ENCODE results near the gene SLX1A. TPM values are rescaled to one million over a fixed set of nuclear protein-coding genes. Genes with fewer than 3 reads are reported as not detected.
A peak's percentile ranks its signal among the peaks of the same experiment; 100 is the strongest.
"Not testable (repeated sequence)": the region's sequence is repeated elsewhere in the genome, so short reads cannot be mapped to it uniquely, and the experiment has no call there.

The SLX1A gene
- total RNA-seq, 1 experiment from 2014 or later = 14.3 TPM

GRCh38 chr16:30217082-30217481, 23.4 kb downstream of the SLX1A start:
- DNase-seq (ENCODE audit: low read depth in 1 of 2, low spot score in 2 of 2) = peak in 1 of 2 experiments; percentile 41
- not testable (repeated sequence) for H3K27me3 ChIP-seq (replicated peaks); H3K36me3 ChIP-seq; H3K27ac ChIP-seq; H3K9me3 ChIP-seq (replicated peaks); H3K4me1 ChIP-seq (replicated peaks); H3K4me3 ChIP-seq

Other genes with a start within 250 kb of the SLX1A start
- 86.2 and 143 TPM in 2 replicates for gene TMEM219, start 231.8 kb upstream of the SLX1A start, total RNA-seq (2014; rRNA removed; shearing (Covaris generic))
- 55.7 and 65.8 TPM in 2 replicates for gene TAOK2, start 220.0 kb upstream of the SLX1A start, total RNA-seq (2014; rRNA removed; shearing (Covaris generic))
- 20.3 and 28.0 TPM in 2 replicates for gene HIRIP3, start 198.3 kb upstream of the SLX1A start, total RNA-seq (2014; rRNA removed; shearing (Covaris generic))
- gene INO80E, start 197.6 kb upstream of the SLX1A start, total RNA-seq (2014; rRNA removed; shearing (Covaris generic)) = 92.7 and 93.4 TPM in 2 replicates
- gene DOC2A, start 182.8 kb upstream of the SLX1A start, total RNA-seq (2014; rRNA removed; shearing (Covaris generic)) = not detected in 2 replicates
- not detected in 2 replicates for gene C16orf92, start 170.7 kb upstream of the SLX1A start, total RNA-seq (2014; rRNA removed; shearing (Covaris generic))
- gene TLCD3B, start 162.6 kb upstream of the SLX1A start, total RNA-seq (2014; rRNA removed; shearing (Covaris generic)) = 0.55 and 3.1 TPM in 2 replicates
- 758 and 762 TPM in 2 replicates for gene ALDOA, start 128.1 kb upstream of the SLX1A start, total RNA-seq (2014; rRNA removed; shearing (Covaris generic))
- 100 and 134 TPM in 2 replicates for gene PPP4C, start 117.9 kb upstream of the SLX1A start, total RNA-seq (2014; rRNA removed; shearing (Covaris generic))
- gene TBX6, start 102.0 kb upstream of the SLX1A start, total RNA-seq (2014; rRNA removed; shearing (Covaris generic)) = not detected in 2 replicates
- 3.1 and 4.8 TPM in 2 replicates for gene YPEL3, start 97.7 kb upstream of the SLX1A start, total RNA-seq (2014; rRNA removed; shearing (Covaris generic))
- gene GDPD3, start 80.3 kb upstream of the SLX1A start, total RNA-seq (2014; rRNA removed; shearing (Covaris generic)) = 0.50 TPM in 1 of 2 replicates, not detected in the other
- 18.6 and 23.3 TPM in 2 replicates for gene MAPK3, start 70.7 kb upstream of the SLX1A start, total RNA-seq (2014; rRNA removed; shearing (Covaris generic))
- 4.3 and 4.5 TPM in 2 replicates for gene CORO1A, start 10.3 kb upstream of the SLX1A start, total RNA-seq (2014; rRNA removed; shearing (Covaris generic))
- 156 and 420 TPM in 2 replicates for gene BOLA2B, start 209 bp upstream of the SLX1A start, total RNA-seq (2014; rRNA removed; shearing (Covaris generic))
- 3.6 and 5.8 TPM in 2 replicates for gene SULT1A3, start 5.4 kb downstream of the SLX1A start, total RNA-seq (2014; rRNA removed; shearing (Covaris generic))
- not detected in 2 replicates for gene NPIPB13, start 54.6 kb downstream of the SLX1A start, total RNA-seq (2014; rRNA removed; shearing (Covaris generic))
- 55.8 and 60.7 TPM in 2 replicates for gene CD2BP2, start 161.4 kb downstream of the SLX1A start, total RNA-seq (2014; rRNA removed; shearing (Covaris generic))
- gene TBC1D10B, start 176.6 kb downstream of the SLX1A start, total RNA-seq (2014; rRNA removed; shearing (Covaris generic)) = 25.8 and 42.5 TPM in 2 replicates
- not detected in 2 replicates for gene MYL11, start 180.9 kb downstream of the SLX1A start, total RNA-seq (2014; rRNA removed; shearing (Covaris generic))
- not detected in 2 replicates for gene SEPTIN1, start 188.7 kb downstream of the SLX1A start, total RNA-seq (2014; rRNA removed; shearing (Covaris generic))
- 9.6 and 17.3 TPM in 2 replicates for gene ZNF48, start 201.5 kb downstream of the SLX1A start, total RNA-seq (2014; rRNA removed; shearing (Covaris generic))
- gene ZNF771, start 213.7 kb downstream of the SLX1A start, total RNA-seq (2014; rRNA removed; shearing (Covaris generic)) = 27.0 and 51.8 TPM in 2 replicates
- gene DCTPP1, start 236.2 kb downstream of the SLX1A start, total RNA-seq (2014; rRNA removed; shearing (Covaris generic)) = 10.5 and 31.6 TPM in 2 replicates

Data from SJSA1 (cell line).